ENCODE results near the gene LDLRAD4.

LDLRAD4 gene

GRCh38 chr18:13308369-13308768 lies 89.8 kb downstream of the LDLRAD4 start:
- Histone ChIP-seq H3K9me3 (peaks cover 0 to 6% (median 0%) of the 10 kb centered on the region in 3 donors), H3K36me3 (peaks cover 0 to 4% (median 0%) of the 10 kb centered on the region in 3 donors), H3K4me3 (no peak overlapping the region), H3K27ac (no peak overlapping the region), H3K27me3 (no peaks in the 10 kb centered on the region), H3K4me1 (peaks cover 0 to 5% (median 2%) of the 10 kb centered on the region in 4 donors)
- DNase-seq = no peak
- no peak for TF ChIP-seq CTCF (IDR thresholded peaks at IDR 0.05)
- intact Hi-C loops (cut with DNase I; ENCODE audit: low total_unique reads) = no loop called here

- H3K36me3 ChIP-seq = peaks cover 0 to 6% (median 0%) of the 10 kb centered on the region in 3 donors
- DNase-seq = no peak
Measured at GRCh38 chr18:13309031-13309747, 90.6 kb downstream of the LDLRAD4 start.

GRCh38 chr18:13309748-13310670 lies 91.4 kb downstream of the LDLRAD4 start:
- H3K4me3 ChIP-seq = no peak overlapping the region
- no peak for DNase-seq
- no peaks in the 10 kb centered on the region for H3K4me1 ChIP-seq
- intact Hi-C loops (cut with DNase I; ENCODE audit: low total_unique reads) = no loop called here
- H3K27me3 ChIP-seq = no peaks in the 10 kb centered on the region
- no peak for TF ChIP-seq CTCF (IDR thresholded peaks at IDR 0.05)
- peaks cover 0 to 6% (median 0%) of the 10 kb centered on the region in 3 donors for H3K9me3 ChIP-seq
- H3K27ac ChIP-seq = no peak overlapping the region
- peaks cover 0 to 7% (median 6%) of the 10 kb centered on the region in 3 donors for H3K36me3 ChIP-seq

More at GRCh38 chr18:13309031-13309747, 90.6 kb downstream of the LDLRAD4 start:
- no peak for TF ChIP-seq CTCF (IDR thresholded peaks at IDR 0.05)
- intact Hi-C loops (cut with DNase I; ENCODE audit: low total_unique reads) = no loop called here
- no peaks in the 10 kb centered on the region for H3K27me3 ChIP-seq
- no peaks in the 10 kb centered on the region for H3K4me1 ChIP-seq
- H3K27ac ChIP-seq = no peak overlapping the region
- H3K9me3 ChIP-seq = peaks cover 0 to 6% (median 0%) of the 10 kb centered on the region in 3 donors
- no peak overlapping the region for H3K4me3 ChIP-seq

- no peak overlapping the region for H3K27ac ChIP-seq
- intact Hi-C loops (cut with DNase I; ENCODE audit: low total_unique reads) = no loop called here
- H3K36me3 ChIP-seq = peaks cover 0 to 7% (median 6%) of the 10 kb centered on the region in 3 donors
- no peak for DNase-seq
- TF ChIP-seq CTCF (IDR thresholded peaks at IDR 0.05) = no peak
- peaks cover 0 to 8% (median 6%) of the 10 kb centered on the region in 3 donors for H3K9me3 ChIP-seq
- H3K4me3 ChIP-seq = no peak overlapping the region
- H3K4me1 ChIP-seq = no peaks in the 10 kb centered on the region
- no peaks in the 10 kb centered on the region for H3K27me3 ChIP-seq
Measured at GRCh38 chr18:13311193-13311592, 92.6 kb downstream of the LDLRAD4 start.

GRCh38 chr18:13312515-13312914 lies 94.0 kb downstream of the LDLRAD4 start:
- no peak for DNase-seq
- no peaks in the 10 kb centered on the region for H3K27me3 ChIP-seq
- H3K4me1 ChIP-seq = no peaks in the 10 kb centered on the region
- H3K27ac ChIP-seq = no peak overlapping the region
- no peak for TF ChIP-seq CTCF (IDR thresholded peaks at IDR 0.05)
- no peak overlapping the region for H3K4me3 ChIP-seq
- intact Hi-C loops (cut with DNase I; ENCODE audit: low total_unique reads) = no loop called here
- peaks cover 0 to 12% (median 11%) of the 10 kb centered on the region in 3 donors for H3K9me3 ChIP-seq
- H3K36me3 ChIP-seq = peaks cover 0 to 7% (median 6%) of the 10 kb centered on the region in 3 donors

Measured in tibial artery (tissue), 4 donors.